ENCODE measurements around the gene ZMIZ2.

The ZMIZ2 gene

DNA sequence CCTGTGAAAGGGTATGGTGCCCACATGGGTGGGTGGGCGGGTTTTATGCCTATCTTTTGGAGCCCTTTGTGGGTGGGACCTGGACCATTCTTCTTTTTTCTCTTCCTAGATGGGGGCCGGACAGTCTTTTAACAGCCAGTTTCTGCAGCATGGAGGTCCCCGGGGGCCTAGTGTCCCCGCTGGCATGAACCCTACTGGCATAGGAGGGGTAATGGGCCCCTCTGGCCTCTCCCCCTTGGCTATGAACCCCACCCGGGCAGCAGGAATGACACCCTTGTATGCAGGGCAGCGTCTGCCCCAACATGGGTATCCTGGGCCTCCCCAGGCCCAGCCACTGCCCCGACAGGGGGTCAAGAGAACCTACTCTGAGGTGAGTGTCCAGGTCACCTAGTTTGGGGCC, 9.1 kb downstream of the ZMIZ2 start:
- no peak for DNase-seq (ENCODE audit: low read depth in 3 of 3)

- no peak for DNase-seq (ENCODE audit: low read depth in 3 of 3)
Measured at GRCh38 chr7:44759246-44759645, 10.6 kb downstream of the ZMIZ2 start.

DNA sequence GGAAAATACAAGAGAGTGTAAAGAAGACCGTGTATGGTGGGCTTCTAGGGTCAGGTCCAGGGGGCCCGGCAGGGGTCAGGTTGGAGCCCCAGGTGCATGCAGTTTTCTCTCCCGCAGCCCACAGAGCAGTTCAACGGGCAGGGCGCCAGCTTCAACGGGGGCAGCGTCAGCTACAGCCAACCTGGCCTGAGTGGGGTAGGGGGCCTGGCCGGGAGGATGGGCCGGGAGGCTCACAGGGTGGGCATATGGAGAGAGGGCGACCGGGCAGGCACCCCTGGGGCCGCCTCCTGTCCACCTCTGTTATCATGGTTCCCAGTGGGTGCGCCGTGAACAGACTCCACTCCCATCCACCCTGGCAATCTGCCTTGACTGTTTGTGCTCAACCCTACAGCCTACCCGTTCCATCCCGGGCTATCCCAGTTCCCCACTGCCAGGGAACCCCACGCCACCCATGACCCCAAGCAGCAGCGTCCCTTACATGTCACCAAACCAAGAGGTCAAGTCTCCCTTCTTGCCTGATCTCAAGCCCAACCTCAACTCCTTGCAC, 11.5 kb downstream of the ZMIZ2 start:
- DNase-seq (ENCODE audit: low read depth in 3 of 3), result no peak

DNA sequence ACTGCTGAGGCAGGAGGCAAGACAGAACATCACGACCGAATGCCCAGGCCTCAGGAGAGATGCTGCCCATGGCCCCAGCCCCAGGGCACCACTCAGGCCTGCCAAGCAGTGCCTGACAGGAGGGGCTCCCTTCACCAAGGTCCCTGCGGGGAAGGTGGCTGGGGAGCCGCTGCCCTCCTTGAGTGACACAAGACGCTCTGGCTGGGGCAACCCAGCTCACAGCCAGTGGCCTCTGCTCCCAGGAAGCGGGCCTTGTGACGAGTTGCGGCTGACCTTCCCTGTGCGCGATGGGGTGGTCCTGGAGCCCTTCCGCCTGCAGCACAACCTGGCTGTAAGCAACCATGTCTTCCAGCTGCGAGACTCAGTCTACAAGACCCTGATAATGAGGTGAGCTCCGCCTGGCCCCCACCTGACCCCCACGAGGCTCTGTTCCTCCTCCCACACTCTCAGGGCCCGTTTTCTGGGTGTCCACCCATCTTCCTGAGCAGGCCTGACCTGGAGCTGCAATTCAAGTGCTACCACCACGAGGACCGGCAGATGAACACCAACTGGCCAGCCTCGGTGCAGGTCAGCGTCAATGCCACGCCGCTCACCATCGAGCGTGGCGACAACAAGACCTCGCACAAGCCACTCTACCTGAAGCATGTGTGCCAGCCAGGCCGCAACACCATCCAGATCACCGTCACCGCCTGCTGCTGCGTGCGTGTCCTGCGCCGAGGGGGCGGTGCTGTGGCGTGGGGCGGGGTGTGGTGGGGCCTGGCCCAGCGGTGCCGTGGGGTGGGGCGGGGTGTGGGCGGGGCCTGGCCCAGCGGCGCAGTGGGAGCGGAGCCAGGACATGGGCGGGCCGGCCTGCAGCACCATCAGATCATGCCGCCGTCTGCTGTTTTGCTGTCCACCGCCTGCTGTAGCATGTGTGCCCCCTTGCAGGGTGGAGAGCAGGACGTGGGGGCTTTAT, 12.8 kb downstream of the ZMIZ2 start:
- DNase-seq (ENCODE audit: low read depth in 3 of 3), result no peak

- no peak for DNase-seq (ENCODE audit: low read depth in 3 of 3)
Measured at GRCh38 chr7:44762300-44762699, 13.7 kb downstream of the ZMIZ2 start.

GRCh38 chr7:44762726-44763522, 14.3 kb downstream of the ZMIZ2 start:
- no peak for DNase-seq (ENCODE audit: low read depth in 3 of 3)

- no peak for DNase-seq (ENCODE audit: low read depth in 3 of 3)
Measured at GRCh38 chr7:44764081-44764480, 15.4 kb downstream of the ZMIZ2 start.

- DNase-seq (ENCODE audit: low read depth in 3 of 3), result no peak
Measured at GRCh38 chr7:44764665-44765578, 16.3 kb downstream of the ZMIZ2 start.

GRCh38 chr7:44765579-44766415, 17.1 kb downstream of the ZMIZ2 start:
- no peak for DNase-seq (ENCODE audit: low read depth in 3 of 3)

DNA sequence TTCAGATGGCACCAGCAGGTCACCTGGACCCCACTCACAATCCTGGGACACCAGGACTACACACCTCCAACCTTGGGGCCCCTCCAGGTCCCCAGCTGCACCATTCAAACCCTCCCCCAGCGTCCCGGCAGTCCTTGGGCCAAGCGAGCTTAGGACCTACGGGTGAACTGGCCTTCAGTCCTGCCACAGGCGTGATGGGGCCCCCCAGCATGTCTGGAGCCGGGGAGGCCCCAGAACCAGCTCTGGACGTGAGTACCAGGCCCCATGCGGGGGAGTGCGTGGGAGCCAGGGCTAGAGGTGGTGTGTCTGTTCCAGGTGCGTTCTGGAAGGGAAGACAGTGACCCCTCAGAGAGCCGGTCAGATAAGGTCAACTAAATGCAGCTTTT, 17.8 kb downstream of the ZMIZ2 start:
- no peak for DNase-seq (ENCODE audit: low read depth in 3 of 3)

- DNase-seq (ENCODE audit: low read depth in 3 of 3), result no peak
Measured at GRCh38 chr7:44767134-44767911, 18.7 kb downstream of the ZMIZ2 start.

- no peak for DNase-seq (ENCODE audit: low read depth in 3 of 3)
Measured at GRCh38 chr7:44767912-44768627, 19.4 kb downstream of the ZMIZ2 start.

DNA sequence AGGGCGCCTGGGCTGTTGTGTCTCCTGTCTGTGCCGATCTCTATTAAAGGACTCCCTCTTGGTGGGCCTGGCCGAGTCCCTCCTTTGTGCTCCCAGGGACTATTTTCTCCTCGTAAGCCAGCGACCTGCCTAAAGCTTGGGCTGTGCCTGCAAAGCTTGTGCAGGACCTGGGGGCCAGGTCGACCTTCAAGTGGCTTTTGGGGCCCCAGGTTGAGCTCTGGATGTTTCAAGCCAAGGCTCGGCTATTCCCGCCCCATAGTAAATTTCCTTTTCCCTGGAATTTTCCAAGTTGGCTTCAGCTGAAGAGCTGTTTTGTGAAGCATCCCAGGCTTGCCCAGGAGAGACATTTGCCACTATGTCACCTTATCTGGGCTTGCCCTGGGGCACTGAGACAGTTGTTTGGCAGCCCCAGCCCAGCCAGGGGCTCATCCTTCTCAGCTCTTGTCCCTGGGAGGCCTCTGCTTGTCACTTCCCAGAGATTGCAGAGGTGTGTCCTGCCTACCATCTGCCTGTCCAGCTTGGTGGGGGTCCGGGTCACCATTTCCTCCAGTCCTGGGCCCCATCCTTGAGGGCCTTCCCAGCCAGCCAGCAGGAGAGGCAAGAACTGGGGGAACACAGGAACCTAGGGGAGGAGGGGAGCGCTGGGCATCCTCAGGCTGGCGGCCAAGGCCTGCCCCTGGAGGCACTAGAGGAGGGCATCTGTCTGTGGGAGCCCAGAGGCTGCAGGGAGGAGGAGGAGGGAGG, 20.2 kb downstream of the ZMIZ2 start:
- no peak for DNase-seq (ENCODE audit: low read depth in 3 of 3)

DNA sequence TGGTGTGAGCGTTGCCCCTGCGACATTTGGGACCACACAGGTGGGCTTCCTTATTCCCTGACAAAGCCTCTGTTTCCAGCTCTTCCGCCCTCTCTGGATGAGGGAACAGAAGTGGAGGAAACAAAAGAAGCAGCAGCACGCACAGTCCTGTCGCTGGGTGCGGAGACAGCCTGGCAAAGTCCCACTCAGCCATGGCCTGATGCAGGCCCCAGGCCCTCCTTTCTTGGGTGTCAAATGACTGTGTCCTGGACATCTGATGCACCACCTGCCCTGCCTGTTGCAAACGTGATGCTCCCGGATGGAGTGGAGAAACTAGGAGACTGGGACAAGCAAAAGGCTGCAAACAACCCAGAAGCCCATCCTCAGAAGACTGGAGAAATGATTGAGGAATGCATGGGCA, 20.7 kb downstream of the ZMIZ2 start:
- no peak for DNase-seq (ENCODE audit: low read depth in 3 of 3)

GRCh38 chr7:44769776-44770294, 21.2 kb downstream of the ZMIZ2 start:
- DNase-seq (ENCODE audit: low read depth in 3 of 3), result no peak

- no peak for DNase-seq (ENCODE audit: low read depth in 3 of 3)
Measured at GRCh38 chr7:44771358-44771757, 22.7 kb downstream of the ZMIZ2 start.

GRCh38 chr7:44772440-44772839, 23.8 kb downstream of the ZMIZ2 start:
- DNase-seq (ENCODE audit: low read depth in 3 of 3), result no peak

- DNase-seq (ENCODE audit: low read depth in 3 of 3), result no peak
Measured at GRCh38 chr7:44772867-44773266, 24.2 kb downstream of the ZMIZ2 start.
